A673 (cell line): ENCODE data around the gene BLOC1S4.

Experiments
- CTCF ChIP-seq: fragments of 300-800, 200-600 bp; sonication (generic); conservative IDR thresholded peaks from 2 replicates; pipeline ENCODE4 v1.5.1; 2017; ENCODE audit warnings: low read depth, mild to moderate bottlenecking, antibody characterized with exemption, low read length, moderate library complexity, mixed read lengths
- EZH2 ChIP-seq: fragments of 200-600 bp; sonication (generic); IDR thresholded peaks from 2 replicates; pipeline ENCODE4 v1.6.1; 2017; ENCODE audit warnings: borderline replicate concordance, low read depth, mild to moderate bottlenecking, mixed read lengths, antibody characterized with exemption, low read length; ENCODE audit not compliant: poor library complexity, severe bottlenecking

GRCh38 chr4:6721121-6721520 lies 5.1 kb downstream of the BLOC1S4 start:
- TF ChIP-seq CTCF (no peak), EZH2 (no peak)
